ENCODE data around the gene E2F2. TPM values are rescaled to one million over a fixed set of nuclear protein-coding genes. Genes with fewer than 3 reads are reported as not detected.

E2F2 gene
- total RNA-seq, 1 donor from 2014 or later = 9.4 TPM

DNA sequence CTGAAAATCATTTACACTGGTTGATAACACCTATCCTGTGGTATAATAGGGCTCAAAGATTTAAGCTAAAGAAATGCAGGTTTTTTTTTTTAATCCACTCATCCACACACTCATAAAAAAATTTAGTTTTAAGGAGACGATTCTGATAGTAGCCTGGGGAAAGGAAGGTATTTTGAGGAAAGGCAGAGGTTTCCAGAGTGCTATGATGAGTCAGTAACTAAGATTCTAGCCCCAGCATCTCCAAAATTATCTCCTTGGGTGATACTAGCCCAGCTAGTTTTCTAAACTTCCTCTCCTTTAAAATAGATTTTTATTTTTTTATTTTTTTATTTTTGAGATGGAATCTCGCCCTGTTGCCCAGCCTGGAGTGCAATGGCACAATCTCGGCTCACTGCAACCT, 67.7 kb downstream of the E2F2 start:
- H3K4me1 Mint-ChIP-seq (ENCODE audit: unreplicated experiment) = peaks cover 4% of the 10 kb centered on the region
- no peaks in the 10 kb centered on the region for H3K9me3 Mint-ChIP-seq
- no peak for DNase-seq (ENCODE audit: extremely low spot score, unreplicated experiment)
- no peaks in the 10 kb centered on the region for H3K27me3 Mint-ChIP-seq
- TF ChIP-seq, protein P1, sequence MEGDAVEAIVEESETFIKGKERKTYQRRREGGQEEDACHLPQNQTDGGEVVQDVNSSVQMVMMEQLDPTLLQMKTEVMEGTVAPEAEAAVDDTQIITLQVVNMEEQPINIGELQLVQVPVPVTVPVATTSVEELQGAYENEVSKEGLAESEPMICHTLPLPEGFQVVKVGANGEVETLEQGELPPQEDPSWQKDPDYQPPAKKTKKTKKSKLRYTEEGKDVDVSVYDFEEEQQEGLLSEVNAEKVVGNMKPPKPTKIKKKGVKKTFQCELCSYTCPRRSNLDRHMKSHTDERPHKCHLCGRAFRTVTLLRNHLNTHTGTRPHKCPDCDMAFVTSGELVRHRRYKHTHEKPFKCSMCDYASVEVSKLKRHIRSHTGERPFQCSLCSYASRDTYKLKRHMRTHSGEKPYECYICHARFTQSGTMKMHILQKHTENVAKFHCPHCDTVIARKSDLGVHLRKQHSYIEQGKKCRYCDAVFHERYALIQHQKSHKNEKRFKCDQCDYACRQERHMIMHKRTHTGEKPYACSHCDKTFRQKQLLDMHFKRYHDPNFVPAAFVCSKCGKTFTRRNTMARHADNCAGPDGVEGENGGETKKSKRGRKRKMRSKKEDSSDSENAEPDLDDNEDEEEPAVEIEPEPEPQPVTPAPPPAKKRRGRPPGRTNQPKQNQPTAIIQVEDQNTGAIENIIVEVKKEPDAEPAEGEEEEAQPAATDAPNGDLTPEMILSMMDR (conservative IDR thresholded peaks at IDR 0.05) = no peak
- H3K36me3 Mint-ChIP-seq = peaks cover 24% of the 10 kb centered on the region
- no peak overlapping the region for H3K27ac Mint-ChIP-seq
- H3K4me3 Mint-ChIP-seq = no peak overlapping the region

DNA sequence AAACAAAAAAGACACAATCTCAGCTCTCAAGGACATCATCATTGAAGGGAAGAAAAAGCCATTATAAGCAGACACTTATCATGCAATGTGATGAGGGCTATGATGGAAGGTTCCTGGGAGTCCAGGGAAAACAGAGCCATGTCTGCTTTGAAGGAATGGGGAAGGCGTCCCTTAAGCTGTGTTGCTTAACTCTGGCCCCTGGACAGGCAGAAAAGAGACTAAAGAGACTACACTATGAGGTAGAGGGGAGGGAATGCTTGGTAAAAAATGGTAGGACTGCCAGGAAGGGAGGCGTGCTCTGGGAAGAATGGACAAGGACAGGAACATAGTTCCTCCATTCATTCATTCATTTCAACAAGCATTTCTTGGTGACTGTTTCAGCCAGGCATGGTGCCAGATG, 68.3 kb downstream of the E2F2 start:
- TF ChIP-seq, protein P1 (conservative IDR thresholded peaks at IDR 0.05) = no peak

DNA sequence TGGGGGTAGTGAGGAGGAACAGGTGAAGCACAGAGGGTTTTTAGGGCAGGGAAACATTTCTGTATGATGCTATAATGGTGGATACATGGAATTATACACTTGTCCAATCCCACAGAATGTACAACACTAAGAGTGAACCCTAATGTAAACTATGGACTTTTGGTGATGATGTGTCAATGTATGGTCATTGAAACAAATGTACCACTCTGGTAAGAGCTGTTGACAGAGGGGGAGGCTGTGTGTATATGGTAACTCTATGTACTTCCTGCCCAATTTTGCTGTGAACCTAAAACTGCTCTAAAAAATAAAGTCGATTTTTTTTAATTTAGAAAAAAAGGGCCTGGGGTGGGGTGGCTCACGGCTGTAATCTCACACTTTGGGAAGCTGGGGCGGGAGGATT, 70.0 kb downstream of the E2F2 start:
- Mint-ChIP-seq H3K27ac (no peak overlapping the region), H3K4me1 (ENCODE audit: unreplicated experiment) (peaks cover 4% of the 10 kb centered on the region), H3K36me3 (peaks cover 24% of the 10 kb centered on the region), H3K9me3 (no peaks in the 10 kb centered on the region), H3K27me3 (no peaks in the 10 kb centered on the region), H3K4me3 (no peak overlapping the region)
- TF ChIP-seq, protein P1 (conservative IDR thresholded peaks at IDR 0.05) = no peak
- DNase-seq (ENCODE audit: extremely low spot score, unreplicated experiment) = no peak

More for the DNA sequence above, 68.3 kb downstream of the E2F2 start:
- DNase-seq (ENCODE audit: extremely low spot score, unreplicated experiment) = no peak
- Mint-ChIP-seq H3K4me1 (ENCODE audit: unreplicated experiment) (peaks cover 4% of the 10 kb centered on the region), H3K27me3 (no peaks in the 10 kb centered on the region), H3K36me3 (peaks cover 26% of the 10 kb centered on the region), H3K4me3 (no peak overlapping the region), H3K9me3 (no peaks in the 10 kb centered on the region), H3K27ac (no peak overlapping the region)

DNA sequence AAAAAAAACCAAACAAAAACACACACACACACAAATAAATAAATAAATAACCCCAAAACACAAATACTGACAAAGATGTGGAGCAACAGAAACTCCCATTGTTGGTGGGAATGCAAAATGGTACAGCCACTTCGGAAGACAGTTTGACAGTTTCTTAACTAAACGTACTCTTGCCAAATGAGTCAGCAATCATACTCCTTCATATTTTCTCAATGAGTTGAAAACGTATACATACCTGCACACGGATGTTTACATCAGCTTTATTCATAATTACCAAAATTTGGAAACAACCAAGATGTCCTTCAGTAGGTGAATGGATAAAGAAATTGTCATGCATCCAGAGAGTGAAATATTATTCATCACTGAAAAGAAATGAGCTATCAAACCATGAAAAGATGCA, 70.5 kb downstream of the E2F2 start:
- no peak overlapping the region for H3K27ac Mint-ChIP-seq

DNA sequence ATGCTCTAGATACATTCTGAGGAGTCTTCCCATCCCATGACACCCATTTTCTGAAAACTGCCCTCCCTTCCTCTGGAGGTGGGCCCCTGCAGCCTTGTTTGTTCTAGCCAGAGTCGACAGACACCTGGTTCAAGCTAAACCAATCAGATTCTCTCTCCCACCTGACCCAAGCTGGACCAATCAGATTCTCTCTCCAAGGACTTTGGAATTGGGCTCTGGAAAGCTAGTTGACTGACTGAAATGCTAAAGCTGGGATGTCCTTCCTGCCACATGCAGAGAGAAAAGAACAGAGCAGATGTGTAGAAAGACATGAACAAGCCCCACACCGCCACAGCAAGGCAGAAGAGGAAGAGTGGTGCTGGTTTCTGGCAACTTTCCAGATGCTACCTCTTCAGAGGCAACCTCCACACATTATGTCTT, 71.7 kb downstream of the E2F2 start:
- Mint-ChIP-seq H3K4me1 (ENCODE audit: unreplicated experiment) (no peaks in the 10 kb centered on the region), H3K27me3 (no peaks in the 10 kb centered on the region), H3K36me3 (peaks cover 24% of the 10 kb centered on the region), H3K4me3 (no peak overlapping the region), H3K9me3 (no peaks in the 10 kb centered on the region), H3K27ac (no peak overlapping the region)
- TF ChIP-seq, protein P1 (conservative IDR thresholded peaks at IDR 0.05) = no peak
- no peak for DNase-seq (ENCODE audit: extremely low spot score, unreplicated experiment)

More for the DNA sequence above, 70.5 kb downstream of the E2F2 start:
- H3K4me1 Mint-ChIP-seq (ENCODE audit: unreplicated experiment) = no peaks in the 10 kb centered on the region
- no peaks in the 10 kb centered on the region for H3K27me3 Mint-ChIP-seq
- TF ChIP-seq, protein P1 (conservative IDR thresholded peaks at IDR 0.05) = no peak
- peaks cover 24% of the 10 kb centered on the region for H3K36me3 Mint-ChIP-seq
- H3K9me3 Mint-ChIP-seq = no peaks in the 10 kb centered on the region
- no peak overlapping the region for H3K4me3 Mint-ChIP-seq
- no peak for DNase-seq (ENCODE audit: extremely low spot score, unreplicated experiment)

Other genes with a start within 250 kb of the E2F2 start
- gene HNRNPR, start 186.9 kb downstream of the E2F2 start, total RNA-seq (ENCODE audit: low replicate concordance) = 142 and 210 TPM in 2 replicates
- 15.5 and 24.8 TPM in 2 replicates for gene ZNF436, start 161.4 kb downstream of the E2F2 start, total RNA-seq (ENCODE audit: low replicate concordance)
- 8.8 and 9.2 TPM in 2 replicates for gene TCEA3, start 106.5 kb downstream of the E2F2 start, total RNA-seq (ENCODE audit: low replicate concordance)
- 41.9 and 65.7 TPM in 2 replicates for gene ASAP3, start 47.1 kb downstream of the E2F2 start, total RNA-seq (ENCODE audit: low replicate concordance)
- gene ID3, start 28.3 kb upstream of the E2F2 start, total RNA-seq (ENCODE audit: low replicate concordance) = 240 and 495 TPM in 2 replicates
- gene RPL11, start 160.6 kb upstream of the E2F2 start, total RNA-seq (ENCODE audit: low replicate concordance) = 1,209 and 1,301 TPM in 2 replicates
- gene ELOA, start 212.2 kb upstream of the E2F2 start, total RNA-seq (ENCODE audit: low replicate concordance) = 39.6 and 44.3 TPM in 2 replicates
- gene PITHD1, start 247.2 kb upstream of the E2F2 start, total RNA-seq (ENCODE audit: low replicate concordance) = 71.1 and 113 TPM in 2 replicates